GM12878 (cell line): Measurements from ENCODE around the gene KIF14. TPM values are rescaled to one million over a fixed set of nuclear protein-coding genes. Genes with fewer than 3 reads are reported as not detected.

ENCODE experiments used
- BACH1 ChIP-seq: fragments of 450-650 bp; IDR thresholded peaks from 2 replicates; pipeline ENCODE4 v1.6.1; 2017; ENCODE audit warnings: mild to moderate bottlenecking, borderline replicate concordance
- SREBF1 ChIP-seq: IDR thresholded peaks from 2 replicates; pipeline ENCODE4 v1.6.1; 2012; ENCODE audit warnings: mild to moderate bottlenecking, low read length
- ZBTB33 ChIP-seq: fragments of 450-650 bp; IDR thresholded peaks from 2 replicates; pipeline ENCODE4 v1.6.1; 2017; ENCODE audit warnings: mild to moderate bottlenecking
- ZBTB4 ChIP-seq: fragments of 450-650 bp; formaldehyde crosslinking; IDR thresholded peaks from 2 replicates; pipeline ENCODE4 v1.4.0; 2022; ENCODE audit warnings: mild to moderate bottlenecking, moderate library complexity
- polyA plus RNA-seq, 11 experiments: library from polyadenylated mRNA; depleted of rRNA in 4 of 11; unstranded in 6 of 11; stranded (reverse) in 5 of 11; fragments of >200 nt; fragmentation: Nextera tagmentation in 4 of 11; fragmentation: Illumina TruSeq in 1 of 11; extraction: Ambion mirVana in 4 of 11; extraction: Trizol in 1 of 11; gene quantifications; 1 replicate in 1 of 11; 2 replicates in 10 of 11; pipeline versions ENCODE4 v1.2.1 to v1.2.3, GENCODE V29; 2011 to 2016; ENCODE audit warnings: inconsistent platforms in 2 of 11, missing spikeins in 2 of 11, low read depth in 1 of 11
- total RNA-seq, 4 experiments: library from RNA; depleted of rRNA in 3 of 4; stranded (reverse); fragments of >200 nt in 3 of 4; fragmentation: Illumina TruSeq in 1 of 4; extraction: Trizol in 1 of 4; gene quantifications; 2 replicates each; pipeline versions ENCODE4 v1.2.1 to v1.2.3, GENCODE V29; 2013 to 2021

Gene KIF14
- total and polyA plus RNA-seq, 10 of the 15 experiments (the other 5 are each of a cell fraction or from before 2014, with no cell fraction given): 6.8 to 25.5 (median 14.4) TPM

- TF ChIP-seq ZBTB33 (no peak), ZBTB4 (no peak), SREBF1 (no peak), BACH1 (no peak)
Observed at GRCh38 chr1:200620273-200621131, at the start of gene KIF14 (continued).
